Mucosa of descending colon (tissue), 3 donors: ENCODE data around the gene ALOXE3. TPM values are rescaled to one million over a fixed set of nuclear protein-coding genes. Genes with fewer than 3 reads are reported as not detected.

Experiments
- ATAC-seq: fragments of 200-7000 bp; cut with Tn5 transposase; one replicate; pipeline ENCODE4 v1.9.1; 2020; ENCODE audit warnings: mild to moderate bottlenecking, moderate library complexity
- DNase-seq, 3 donors: peaks; one replicate each; pipeline ENCODE4 v3.0.0-alpha.2; 2020
- H3K36me3 ChIP-seq: fragments of 200-600 bp; one replicate; pipeline ENCODE4 v1.8.0; 2021; ENCODE audit warnings: low read depth, mild to moderate bottlenecking
- H3K4me1 ChIP-seq: fragments of 200-600 bp; one replicate; pipeline ENCODE4 v1.8.0; 2021; ENCODE audit warnings: low read depth, mild to moderate bottlenecking
- H3K4me3 ChIP-seq: fragments of 200-600 bp; one replicate; pipeline ENCODE4 v1.8.0; 2021; ENCODE audit warnings: mild to moderate bottlenecking
- H3K9me3 ChIP-seq: fragments of 200-600 bp; one replicate; pipeline ENCODE4 v1.8.0; 2021; ENCODE audit warnings: mild to moderate bottlenecking
- intact Hi-C, 2 donors: fragments of 100-400 bp; cut with DNase I in 1 of 2; cut with micrococcal nuclease in 1 of 2; formaldehyde crosslinking; loops; one replicate each; pipeline versions ENCODE4 v1.11.0 to v1.11.1; 2022; cut with DNase I, micrococcal nuclease
- total RNA-seq, 3 donors: library from RNA; stranded (reverse); fragmentation: NEBNext Ultra II Directional in 2 of 3; extraction: Animal tissue kit (Norgen Biotek cat#: 25700) in 2 of 3; gene quantifications; one replicate each; pipeline versions ENCODE4 v1.2.1 to v1.2.4, GENCODE V29; 2021 to 2023
- TF ChIP-seq, protein P1 (sequence below): fragments of 200-600 bp; IDR thresholded peaks from one replicate; pipeline ENCODE4 v1.8.0; 2022; ENCODE audit warnings: antibody characterized with exemption, mild to moderate bottlenecking
- donor health status: DM: no; HTN: no; CAD: no; lungs with moderate emphysema.
- donor health status: DM: no; HTN: no; CAD: no.
- donor health status: DM: no; HTN: yes; CAD: no.

Gene ALOXE3
- total RNA-seq, 3 donors from 2014 or later: not detected

DNA sequence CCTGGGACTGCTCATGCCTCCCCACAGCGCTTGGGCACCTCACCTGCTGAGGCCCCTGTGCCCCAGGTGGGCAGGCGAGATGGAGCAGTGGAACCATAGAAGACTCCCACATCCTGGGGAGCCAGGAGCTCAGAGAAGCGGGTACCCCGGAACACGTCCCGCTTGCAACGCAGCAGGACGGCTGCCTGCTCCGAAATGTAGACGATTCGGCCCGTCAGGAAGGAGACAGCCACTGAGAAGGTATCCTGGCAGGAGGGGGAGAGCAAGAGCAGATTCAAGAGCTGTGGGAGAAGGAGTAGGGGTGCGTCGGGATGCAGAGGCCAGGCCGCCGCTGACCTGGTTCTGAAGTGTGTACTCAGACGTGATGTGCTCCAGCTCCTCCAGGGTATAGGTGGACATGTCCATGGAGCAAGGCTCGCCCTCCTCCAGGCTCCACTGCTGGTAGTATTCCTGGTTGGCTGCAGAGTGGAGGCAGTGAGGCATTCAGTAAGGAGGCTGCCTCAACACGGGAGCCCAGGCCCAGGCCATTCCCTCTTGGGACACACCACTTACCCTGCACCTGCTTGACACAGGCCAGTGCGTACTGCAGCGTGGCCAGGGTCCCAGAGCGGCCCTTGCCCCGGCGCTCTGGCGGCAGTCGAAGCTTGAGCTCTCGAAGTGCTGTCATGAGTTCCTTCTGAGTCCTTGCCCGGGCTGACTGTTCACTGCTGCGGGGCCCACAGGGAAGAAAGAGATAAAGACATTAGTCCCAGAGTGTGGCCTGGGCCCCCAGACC is 31.3 kb upstream of the ALOXE3 start:
- DNase-seq (peak in 1 of 3 donors; percentile 55), ATAC-seq (no peak)
- Histone ChIP-seq H3K36me3 (peaks cover 32% of the 10 kb centered on the region), H3K4me3 (no peak overlapping the region), H3K4me1 (peaks cover 32% of the 10 kb centered on the region), H3K9me3 (no peaks in the 10 kb centered on the region)
- TF ChIP-seq, protein P1, sequence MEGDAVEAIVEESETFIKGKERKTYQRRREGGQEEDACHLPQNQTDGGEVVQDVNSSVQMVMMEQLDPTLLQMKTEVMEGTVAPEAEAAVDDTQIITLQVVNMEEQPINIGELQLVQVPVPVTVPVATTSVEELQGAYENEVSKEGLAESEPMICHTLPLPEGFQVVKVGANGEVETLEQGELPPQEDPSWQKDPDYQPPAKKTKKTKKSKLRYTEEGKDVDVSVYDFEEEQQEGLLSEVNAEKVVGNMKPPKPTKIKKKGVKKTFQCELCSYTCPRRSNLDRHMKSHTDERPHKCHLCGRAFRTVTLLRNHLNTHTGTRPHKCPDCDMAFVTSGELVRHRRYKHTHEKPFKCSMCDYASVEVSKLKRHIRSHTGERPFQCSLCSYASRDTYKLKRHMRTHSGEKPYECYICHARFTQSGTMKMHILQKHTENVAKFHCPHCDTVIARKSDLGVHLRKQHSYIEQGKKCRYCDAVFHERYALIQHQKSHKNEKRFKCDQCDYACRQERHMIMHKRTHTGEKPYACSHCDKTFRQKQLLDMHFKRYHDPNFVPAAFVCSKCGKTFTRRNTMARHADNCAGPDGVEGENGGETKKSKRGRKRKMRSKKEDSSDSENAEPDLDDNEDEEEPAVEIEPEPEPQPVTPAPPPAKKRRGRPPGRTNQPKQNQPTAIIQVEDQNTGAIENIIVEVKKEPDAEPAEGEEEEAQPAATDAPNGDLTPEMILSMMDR: no peak
- intact Hi-C loops: no loop called here

DNA sequence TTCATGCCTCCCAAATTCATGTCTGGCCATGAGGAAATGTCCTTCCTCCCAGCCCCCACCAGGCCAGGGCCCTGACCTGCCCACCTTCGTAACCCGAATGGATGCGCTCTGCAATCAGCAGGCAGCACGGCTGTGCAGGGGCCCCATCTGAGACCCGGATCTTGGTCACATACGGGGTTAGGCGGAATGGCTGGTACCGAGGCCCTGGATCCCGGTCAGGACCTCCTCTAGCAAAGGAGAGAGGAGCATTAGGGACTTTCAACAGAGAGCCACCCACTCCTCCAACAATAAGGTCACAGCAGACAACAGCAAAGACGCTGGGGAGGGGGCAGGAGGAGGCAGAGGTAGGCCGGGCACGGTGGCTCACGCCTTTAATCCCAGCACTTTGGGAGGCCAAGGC is 30.2 kb upstream of the ALOXE3 start:
- peak in 1 of 3 donors; percentile 45 for DNase-seq
- peaks cover 23% of the 10 kb centered on the region for H3K4me1 ChIP-seq
- intact Hi-C loops: no loop called here

DNA sequence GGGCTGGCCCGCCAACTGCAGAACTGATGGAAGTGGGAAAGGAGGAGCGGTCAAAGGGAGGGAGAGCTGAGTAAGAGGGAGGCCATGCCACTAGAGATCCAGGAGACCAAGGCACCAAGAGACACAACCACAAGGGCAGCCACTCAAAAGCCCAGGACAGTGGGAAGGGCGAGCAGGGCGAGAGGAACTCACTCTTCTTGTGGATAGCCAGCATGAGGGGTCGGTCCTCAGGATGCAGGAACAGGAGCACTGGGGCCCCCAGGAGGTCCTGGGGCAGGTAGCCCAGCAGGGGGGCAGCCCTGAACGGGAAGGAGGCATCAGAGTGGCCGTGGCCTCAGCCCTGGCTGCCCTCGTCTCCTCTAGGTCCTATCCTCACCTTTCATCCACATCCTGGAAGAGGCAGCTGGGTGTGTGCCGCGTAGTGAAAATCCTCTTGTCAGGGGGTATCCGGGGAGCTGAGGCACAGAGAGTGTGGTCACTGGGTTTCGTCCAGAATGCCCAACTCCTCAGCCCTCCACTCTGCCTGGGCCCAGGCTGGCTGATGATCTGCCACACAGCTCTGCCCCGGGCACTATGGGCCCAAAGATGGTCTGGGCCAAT is 29.6 kb upstream of the ALOXE3 start:
- ATAC-seq: no peak

More for the DNA sequence above, 30.2 kb upstream of the ALOXE3 start:
- no peak for ATAC-seq
- Histone ChIP-seq H3K36me3 (peaks cover 32% of the 10 kb centered on the region), H3K9me3 (no peaks in the 10 kb centered on the region), H3K4me3 (no peak overlapping the region)
- TF ChIP-seq, protein P1: no peak

DNA sequence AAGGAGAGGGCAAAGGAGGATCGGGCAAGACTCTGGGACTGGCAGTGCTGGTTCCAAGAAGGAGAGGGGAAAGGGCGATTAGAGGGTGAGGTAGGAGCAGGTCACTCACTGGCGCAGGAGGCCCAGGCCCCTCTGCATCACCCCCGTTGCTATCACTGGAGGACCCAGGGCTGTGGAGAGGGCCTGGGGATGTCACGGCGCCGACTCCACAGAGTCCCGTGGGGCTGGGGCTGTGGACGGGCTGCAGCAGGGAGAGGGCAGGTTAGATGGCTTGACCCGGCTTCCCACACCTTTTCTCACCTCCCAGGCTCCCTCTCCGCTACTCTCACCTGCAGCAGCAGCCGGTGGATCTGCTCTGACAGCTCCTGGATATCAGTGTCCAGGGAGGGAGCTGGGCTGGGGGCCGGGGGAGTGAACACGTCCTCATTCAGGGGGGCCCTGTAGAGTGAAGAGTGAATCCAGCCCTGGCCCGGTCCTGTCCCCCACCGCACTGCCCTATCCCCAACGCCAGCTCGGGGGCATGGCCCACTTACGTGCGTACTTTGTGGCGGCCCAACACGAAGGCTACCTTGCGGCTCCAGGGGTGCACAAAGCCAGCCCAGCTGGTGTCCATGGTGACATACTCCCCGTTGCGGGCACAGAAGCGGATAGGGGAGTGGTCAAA is 29.0 kb upstream of the ALOXE3 start:
- Histone ChIP-seq H3K4me3 (no peak overlapping the region), H3K4me1 (peaks cover 11% of the 10 kb centered on the region), H3K36me3 (peaks cover 32% of the 10 kb centered on the region), H3K9me3 (no peaks in the 10 kb centered on the region)
- TF ChIP-seq, protein P1: no peak
- ATAC-seq: no peak
- intact Hi-C loops: no loop called here
- peak in 1 of 3 donors; percentile 59 for DNase-seq

More for the DNA sequence above, 29.6 kb upstream of the ALOXE3 start:
- TF ChIP-seq, protein P1: no peak
- no peaks in the 10 kb centered on the region for H3K9me3 ChIP-seq
- peaks cover 17% of the 10 kb centered on the region for H3K4me1 ChIP-seq
- peak in 1 of 3 donors; percentile 40 for DNase-seq
- peaks cover 32% of the 10 kb centered on the region for H3K36me3 ChIP-seq
- no peak overlapping the region for H3K4me3 ChIP-seq
- intact Hi-C loops: no loop called here

DNA sequence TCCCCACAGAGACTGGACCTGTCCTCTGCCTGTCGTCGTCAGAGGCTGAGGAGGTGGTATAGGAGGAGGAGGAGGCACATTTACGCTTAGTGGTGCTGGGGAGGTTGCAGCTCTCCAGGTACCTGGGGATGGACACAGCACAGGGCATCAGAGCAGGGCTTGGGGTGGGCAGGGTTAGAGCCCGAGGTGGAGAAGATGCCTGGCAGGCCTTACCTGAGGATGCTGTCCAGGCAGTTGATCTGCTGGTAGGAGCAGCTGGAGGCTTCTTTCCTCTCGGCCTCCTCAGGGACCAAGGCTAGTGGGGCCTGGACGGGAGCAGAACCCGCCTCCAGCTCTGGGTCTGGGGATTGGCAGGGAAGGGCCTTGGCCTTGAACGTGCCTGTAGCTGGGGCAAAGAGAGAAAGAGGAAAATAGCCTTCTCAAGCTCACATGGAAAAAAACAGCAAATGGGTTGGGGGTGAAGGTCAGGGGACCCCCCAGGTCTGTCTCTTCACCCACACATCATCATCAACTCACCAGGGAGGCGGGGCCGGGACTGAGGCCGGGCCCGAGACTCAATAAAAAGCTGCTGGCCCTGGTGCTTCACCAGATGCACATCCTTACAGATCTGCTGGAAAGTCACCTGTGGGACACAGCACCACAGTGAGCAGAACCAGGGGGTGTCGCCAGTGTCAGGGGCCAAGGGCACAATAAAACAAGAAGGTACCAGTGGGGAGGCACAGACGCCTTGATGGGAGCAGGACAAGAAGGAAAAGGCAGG is 28.2 kb upstream of the ALOXE3 start:
- DNase-seq (peak in 1 of 3 donors; percentile 39), ATAC-seq (no peak)
- intact Hi-C loops: no loop called here
- Histone ChIP-seq H3K4me3 (no peak overlapping the region), H3K36me3 (peaks cover 34% of the 10 kb centered on the region), H3K4me1 (peaks cover 10% of the 10 kb centered on the region), H3K9me3 (no peaks in the 10 kb centered on the region)
- TF ChIP-seq, protein P1: no peak
